ENCODE data around the gene FERD3L. TPM values are rescaled to one million over a fixed set of nuclear protein-coding genes. Genes with fewer than 3 reads are reported as not detected.
"Not testable (repeated sequence)": the region's sequence is repeated elsewhere in the genome, so short reads cannot be mapped to it uniquely, and the experiment has no call there.

FERD3L gene
- total RNA-seq = not detected
- long read RNA-seq = 0 reads

- ATAC-seq = no peak
- no peak for DNase-seq
- intact Hi-C loops (cut with DNase I, micrococcal nuclease) = no loop called here
Measured at GRCh38 chr7:19144661-19145433, at the start of gene FERD3L. TSS of gene FERD3L (minus strand) at chr7:19145421. CDS start at chr7:19145362, 59 bp downstream.

GRCh38 chr7:19194417-19194816 is 49.2 kb upstream of the FERD3L start:
- intact Hi-C loops (cut with DNase I, micrococcal nuclease); ATAC-seq; DNase-seq: not testable (repeated sequence)

- ATAC-seq (no peak), DNase-seq (no peak)
- intact Hi-C loops (cut with DNase I, micrococcal nuclease) = no loop called here
Measured at GRCh38 chr7:19181634-19182033, 36.4 kb upstream of the FERD3L start.

- no peak for ATAC-seq
- no peak for DNase-seq
- intact Hi-C loops (cut with DNase I, micrococcal nuclease) = no loop called here
Measured at GRCh38 chr7:19178595-19178994, 33.4 kb upstream of the FERD3L start.

DNA sequence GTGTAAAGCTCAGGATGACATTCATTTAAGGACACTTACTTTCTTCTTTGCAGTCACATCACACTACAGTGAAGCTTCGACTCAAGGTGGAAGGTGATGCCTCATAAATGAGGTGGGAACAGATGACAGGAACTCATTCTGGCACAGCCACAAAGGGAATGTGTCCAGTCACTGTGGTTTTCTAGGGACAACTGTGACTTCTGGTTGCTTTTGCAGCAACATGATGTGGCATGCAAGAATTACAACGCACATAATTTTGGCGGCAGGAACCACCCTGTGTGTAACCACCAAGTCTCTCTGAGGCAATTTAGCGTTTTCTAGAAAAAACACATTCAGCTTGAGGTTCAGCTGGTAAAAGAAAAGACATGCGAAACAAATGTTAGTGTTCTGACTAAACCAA is 32.0 kb upstream of the FERD3L start:
- DNase-seq = no peak
- no peak for ATAC-seq
- intact Hi-C loops (cut with DNase I, micrococcal nuclease) = no loop called here

DNA sequence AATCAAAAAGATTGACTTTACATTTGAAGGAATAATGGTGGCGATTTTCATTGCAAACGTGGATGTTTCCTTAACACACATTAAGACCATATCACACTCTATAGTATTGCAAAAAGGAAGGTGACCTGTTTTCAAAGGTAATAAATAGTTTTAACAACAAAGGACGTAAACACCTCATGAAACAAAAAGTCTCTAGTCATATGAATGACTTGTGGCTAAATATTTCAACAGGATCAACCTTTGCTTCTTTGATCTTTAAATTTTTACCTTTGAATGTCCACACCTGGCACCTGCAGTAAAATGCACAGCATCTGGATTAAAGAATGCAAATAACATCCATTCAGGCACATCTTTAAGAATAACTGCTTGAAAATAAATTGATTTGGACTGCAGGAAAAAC is 30.0 kb upstream of the FERD3L start:
- ATAC-seq = no peak
- DNase-seq = no peak
- intact Hi-C loops (cut with DNase I, micrococcal nuclease) = no loop called here

- intact Hi-C loops (cut with DNase I, micrococcal nuclease) = no loop called here
- DNase-seq = no peak
- ATAC-seq = no peak
Measured at GRCh38 chr7:19161671-19162070, 16.4 kb upstream of the FERD3L start.

DNA sequence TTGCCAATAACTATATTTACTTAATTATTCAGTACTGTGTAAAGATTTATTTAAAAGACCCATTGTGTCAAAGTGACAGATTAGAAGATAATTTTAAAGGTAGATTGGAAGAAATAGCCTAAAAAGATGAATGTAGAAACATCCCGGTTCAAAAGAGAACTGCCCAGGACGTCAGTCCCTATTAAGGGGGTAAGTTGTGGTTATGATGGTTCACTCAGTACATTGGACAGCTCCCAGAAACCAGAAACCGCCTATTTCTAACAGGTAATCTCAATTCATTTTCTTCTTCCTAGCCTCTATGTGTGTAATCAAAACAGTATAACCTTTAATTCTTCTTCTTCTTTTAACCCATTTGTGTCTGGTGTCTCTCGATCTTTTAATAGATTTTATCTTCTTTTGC is 1.5 kb upstream of the FERD3L start:
- DNase-seq (no peak), ATAC-seq (no peak)
- intact Hi-C loops (cut with DNase I, micrococcal nuclease) = no loop called here

DNA sequence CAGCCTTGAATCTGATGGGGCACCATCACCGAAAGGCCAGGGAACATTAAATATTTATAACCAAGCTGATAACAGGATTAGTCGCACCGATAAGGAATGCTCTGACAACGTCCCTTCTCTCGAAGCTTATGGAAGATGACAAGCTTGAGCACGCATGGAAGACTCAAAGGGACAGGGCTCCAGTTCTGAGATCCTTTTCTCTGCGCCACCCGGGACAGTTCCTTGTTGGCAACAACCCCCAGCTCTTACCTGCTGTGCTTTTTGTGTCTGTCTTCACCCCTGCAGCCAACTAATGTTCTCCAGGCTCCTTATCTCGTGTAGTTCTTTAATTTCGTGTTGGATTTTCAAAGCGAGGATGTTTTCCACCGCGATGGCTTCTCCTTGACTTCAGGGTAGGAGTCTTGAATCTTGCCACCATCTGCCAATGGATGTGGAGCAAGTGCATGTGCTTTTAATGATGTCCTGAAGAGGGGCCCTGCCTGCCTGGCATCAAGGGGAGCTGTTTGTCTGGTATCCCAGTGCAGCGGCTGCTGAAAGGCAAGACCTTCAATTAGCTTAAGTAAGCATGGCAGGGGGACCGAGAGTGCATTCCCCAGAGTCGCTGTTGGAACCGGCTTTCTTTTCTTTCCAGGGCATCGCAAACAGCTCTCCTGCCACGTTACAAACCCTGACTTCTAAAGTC is 354 bp upstream of the FERD3L start:
- ATAC-seq (no peak), DNase-seq (no peak)
- intact Hi-C loops (cut with DNase I, micrococcal nuclease) = no loop called here

GRCh38 chr7:19143881-19144574 is 1.2 kb downstream of the FERD3L start:
- DNase-seq (no peak), ATAC-seq (no peak)
- intact Hi-C loops (cut with DNase I, micrococcal nuclease) = no loop called here

DNA sequence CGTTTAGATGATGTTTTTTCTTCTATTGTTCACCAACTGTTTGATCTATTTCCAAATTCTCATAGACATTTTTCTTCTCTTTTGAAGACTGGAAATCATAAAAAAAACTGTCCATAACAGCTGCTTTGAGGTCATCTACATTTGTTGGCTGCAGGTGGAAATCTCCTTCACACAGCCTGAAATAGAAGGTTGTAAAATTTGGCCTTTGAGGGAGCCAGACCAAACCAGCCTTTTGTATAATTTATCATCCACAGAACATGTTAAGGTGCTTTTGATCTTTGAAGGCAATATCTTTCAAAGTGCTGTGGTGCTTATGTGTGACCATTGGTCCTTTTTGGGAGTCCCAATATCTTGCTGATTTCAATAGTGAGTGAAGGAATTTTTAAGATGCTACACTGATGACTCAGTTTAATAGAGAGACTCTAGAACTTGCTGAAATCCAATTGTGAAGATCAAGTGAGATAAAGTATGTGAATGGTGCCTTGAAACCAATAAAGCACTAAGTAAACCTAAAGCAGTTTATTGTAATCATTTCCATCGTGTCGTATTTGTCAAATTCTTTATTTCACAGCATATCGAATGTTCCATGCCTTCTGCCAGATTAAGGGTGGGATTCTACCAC is 5.4 kb downstream of the FERD3L start:
- ATAC-seq = no peak
- no peak for DNase-seq
- intact Hi-C loops (cut with DNase I, micrococcal nuclease) = no loop called here

- ATAC-seq = no peak
- intact Hi-C loops (cut with DNase I, micrococcal nuclease) = no loop called here
- no peak for DNase-seq
Measured at GRCh38 chr7:19133886-19134285, 11.3 kb downstream of the FERD3L start.

GRCh38 chr7:19133390-19133789 is 11.8 kb downstream of the FERD3L start:
- DNase-seq = no peak
- ATAC-seq = no peak
- intact Hi-C loops (cut with DNase I, micrococcal nuclease) = no loop called here

DNA sequence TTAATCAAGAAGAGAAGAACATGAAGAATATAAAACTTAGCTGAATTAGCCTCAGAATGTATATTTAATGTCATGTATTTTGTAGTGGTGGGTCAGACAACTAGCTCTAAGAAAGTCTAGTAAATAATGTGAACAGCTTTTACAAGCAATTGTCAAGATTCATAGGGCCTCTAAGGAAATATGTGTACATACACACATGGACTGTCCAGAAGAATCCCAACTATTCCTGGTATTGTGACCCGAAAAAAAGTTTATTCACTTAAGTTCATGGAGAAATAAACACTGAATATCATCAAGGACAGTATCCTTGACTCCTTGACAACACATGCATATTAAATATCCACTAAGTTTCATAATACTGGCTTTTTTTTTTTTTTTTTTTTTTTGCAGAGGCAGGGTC is 16.4 kb downstream of the FERD3L start:
- no peak for DNase-seq
- intact Hi-C loops (cut with DNase I, micrococcal nuclease) = no loop called here

DNA sequence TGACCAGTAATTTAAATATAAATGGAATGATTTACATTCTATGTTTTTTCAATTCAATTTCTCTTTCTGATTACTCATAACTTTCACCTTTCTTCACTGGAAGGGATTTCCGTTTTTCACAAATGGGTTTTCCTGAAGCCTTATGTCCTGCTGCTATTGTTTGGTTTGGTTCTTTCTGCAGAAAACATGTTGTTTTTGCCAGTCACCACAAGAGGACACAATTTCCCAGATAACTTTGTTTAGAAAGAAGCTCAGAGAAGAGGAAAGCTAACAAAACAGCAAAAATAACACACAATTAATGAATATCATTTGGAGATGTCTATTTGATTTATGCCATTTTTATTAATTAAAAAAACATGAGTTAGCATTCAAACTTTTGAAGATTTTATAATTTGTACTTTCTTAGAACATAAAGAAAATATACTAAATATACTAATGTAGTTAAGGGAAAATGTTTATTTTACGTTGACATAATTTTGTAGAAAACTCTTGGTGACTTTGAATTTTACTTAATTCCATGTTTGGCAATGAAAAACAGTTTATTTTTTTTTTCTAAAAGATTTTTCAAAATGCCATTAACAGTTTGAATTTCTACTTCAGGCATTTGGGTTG is 23.1 kb downstream of the FERD3L start:
- no peak for ATAC-seq
- intact Hi-C loops (cut with DNase I, micrococcal nuclease) = no loop called here
- no peak for DNase-seq

More for the DNA sequence above, 16.4 kb downstream of the FERD3L start:
- no peak for ATAC-seq

- intact Hi-C loops (cut with DNase I, micrococcal nuclease) = no loop called here
- no peak for DNase-seq
- no peak for ATAC-seq
Measured at GRCh38 chr7:19119870-19120486, 25.2 kb downstream of the FERD3L start.

- intact Hi-C loops (cut with DNase I, micrococcal nuclease) = no loop called here
- no peak for ATAC-seq
- DNase-seq = no peak
Measured at GRCh38 chr7:19119372-19119771, 25.8 kb downstream of the FERD3L start.

- DNase-seq (no peak), ATAC-seq (no peak)
- intact Hi-C loops (cut with DNase I, micrococcal nuclease) = no loop called here
Measured at GRCh38 chr7:19118636-19119371, 26.4 kb downstream of the FERD3L start.
